SK-N-SH (cell line): ENCODE results near the gene OR7G2. TPM values are rescaled to one million over a fixed set of nuclear protein-coding genes. Genes with fewer than 3 reads are reported as not detected.

Experiments used
- CTCF ChIA-PET: fragments of 300-600, 350-600 bp; formaldehyde crosslinking; extraction: SDS; loops from one replicate; lab custom pipeline; 2021; lab: Yijun Ruan, JAX
- POLR2A ChIA-PET: fragments of 350-600 bp; sonication (Branson Sonifier 250); formaldehyde crosslinking; extraction: SDS; loops from one replicate; lab custom pipeline; 2020; ENCODE audit warnings: antibody characterized with exemption, inconsistent platforms; lab: Yijun Ruan, JAX
- DNase-seq: peaks from one replicate; pipeline ENCODE4 v3.0.0; 2012
- H2AFZ ChIP-seq: fragments of 200-600 bp; sonication (generic); 2 replicates; pipeline ENCODE4 v1.8.1; 2016; ENCODE audit warnings: antibody characterized with exemption, mild to moderate bottlenecking, low read depth
- H3F3A ChIP-seq: fragments of 200-600 bp; sonication (generic); replicated peaks from 2 replicates; pipeline ENCODE3; 2016; ENCODE audit warnings: antibody characterized with exemption, mild to moderate bottlenecking; ENCODE audit not compliant: insufficient read depth
- H3K27ac ChIP-seq, 2 experiments: fragments of 200-500 bp in 1 of 2; fragments of 200-600 bp in 1 of 2; sonication (Bioruptor generic) in 1 of 2; sonication (generic), shearing (Covaris generic) in 1 of 2; 2 replicates each; pipeline versions ENCODE4 v1.5.1 to v1.6.1; 2014 to 2016; ENCODE audit warnings: low read depth in 2 of 2, inconsistent platforms in 1 of 2, low read length in 1 of 2, mild to moderate bottlenecking in 1 of 2, mixed read lengths in 1 of 2
- H3K27me3 ChIP-seq: fragments of 200-600 bp; sonication (generic), shearing (Covaris generic); 2 replicates; pipeline ENCODE4 v1.6.1; 2016; ENCODE audit warnings: mixed run types; ENCODE audit not compliant: insufficient read depth
- H3K36me3 ChIP-seq, 2 experiments: fragments of 200-500 bp in 1 of 2; fragments of 200-600 bp in 1 of 2; sonication (Bioruptor generic) in 1 of 2; sonication (generic) in 1 of 2; replicated peaks in 1 of 2; 2 replicates each; pipeline versions ENCODE3 to v1.5.1; 2014 to 2016; ENCODE audit warnings: low read length in 1 of 2, mild to moderate bottlenecking in 1 of 2; ENCODE audit not compliant: insufficient read depth in 2 of 2, control insufficient read depth in 1 of 2
- H3K4me1 ChIP-seq, 2 experiments: fragments of 200-500 bp in 1 of 2; fragments of 200-600 bp in 1 of 2; sonication (Bioruptor generic) in 1 of 2; sonication (generic), shearing (Covaris generic) in 1 of 2; 2 replicates each; pipeline versions ENCODE4 v1.5.1 to v1.6.1; 2014 to 2016; ENCODE audit warnings: low read depth in 1 of 2, low read length in 1 of 2, mixed run types in 1 of 2; ENCODE audit not compliant: insufficient read depth in 2 of 2, control insufficient read depth in 1 of 2
- H3K4me2 ChIP-seq: fragments of 200-600 bp; sonication (generic), shearing (Covaris generic); 2 replicates; pipeline ENCODE4 v1.6.1; 2017; ENCODE audit warnings: mixed run types
- H3K4me3 ChIP-seq, 2 experiments: fragments of 200-500 bp in 1 of 2; fragments of 200-600 bp in 1 of 2; sonication (Bioruptor generic) in 1 of 2; sonication (generic), shearing (Covaris generic) in 1 of 2; 2 replicates each; pipeline versions ENCODE4 v1.5.1 to v1.8.1; 2014 to 2016; ENCODE audit warnings: low read depth in 2 of 2, inconsistent platforms in 1 of 2, low read length in 1 of 2, mild to moderate bottlenecking in 1 of 2, mixed read lengths in 1 of 2, moderate library complexity in 1 of 2
- H3K79me2 ChIP-seq: fragments of 200-600 bp; sonication (generic); 2 replicates; pipeline ENCODE4 v1.8.1; 2017; ENCODE audit warnings: mild to moderate bottlenecking; ENCODE audit not compliant: insufficient read depth
- H3K9ac ChIP-seq: fragments of 200-600 bp; sonication (generic); 2 replicates; pipeline ENCODE4 v1.6.1; 2017; ENCODE audit warnings: mixed run types
- H3K9me2 ChIP-seq: fragments of 200-600 bp; sonication (generic); 2 replicates; pipeline ENCODE4 v1.6.1; 2017; ENCODE audit warnings: mixed run types
- H3K9me3 ChIP-seq: fragments of 200-600 bp; sonication (generic); 2 replicates; pipeline ENCODE4 v1.6.1; 2017; ENCODE audit warnings: mixed run types, mild to moderate bottlenecking, moderate library complexity
- H4K20me1 ChIP-seq: fragments of 200-600 bp; sonication (generic); 2 replicates; pipeline ENCODE4 v1.6.1; 2017; ENCODE audit warnings: mild to moderate bottlenecking, mixed run types; ENCODE audit not compliant: insufficient read depth
- CHD2 ChIP-seq: fragments of 150-350 bp; IDR thresholded peaks from 2 replicates; pipeline ENCODE4 v1.6.1; 2018; ENCODE audit warnings: low read length; ENCODE audit not compliant: partially characterized antibody
- FOXM1 ChIP-seq: IDR thresholded peaks from 2 replicates; pipeline ENCODE4 v1.4.0; 2012; ENCODE audit warnings: low read depth, mild to moderate bottlenecking
- GABPA ChIP-seq: IDR thresholded peaks from 2 replicates; pipeline ENCODE4 v1.4.0; 2012; ENCODE audit warnings: low read depth, mild to moderate bottlenecking
- IRF3 ChIP-seq: fragments of 150-350 bp; IDR thresholded peaks from 2 replicates; pipeline ENCODE4 v1.6.1; 2016; ENCODE audit warnings: mild to moderate bottlenecking, low read depth, low read length
- MAX ChIP-seq: IDR thresholded peaks from 2 replicates; pipeline ENCODE4 v1.4.0; 2012; ENCODE audit warnings: low read depth
- NFIC ChIP-seq: IDR thresholded peaks from 2 replicates; pipeline ENCODE4 v1.4.0; 2012; ENCODE audit warnings: borderline replicate concordance
- PBX3 ChIP-seq: IDR thresholded peaks from 2 replicates; pipeline ENCODE4; 2012
- RAD21 ChIP-seq: IDR thresholded peaks from 2 replicates; pipeline ENCODE4 v1.6.1; 2012; ENCODE audit warnings: mild to moderate bottlenecking, low read length
- RCOR1 ChIP-seq: fragments of 150-350 bp; IDR thresholded peaks from 2 replicates; pipeline ENCODE4 v1.6.1; 2017; ENCODE audit warnings: antibody characterized with exemption, low read length
- REST ChIP-seq: IDR thresholded peaks from 2 replicates; pipeline ENCODE4 v1.6.1; 2012; ENCODE audit warnings: mild to moderate bottlenecking, low read depth, low read length, moderate library complexity
- RXRA ChIP-seq: IDR thresholded peaks from 2 replicates; pipeline ENCODE4 v1.4.0; 2012; ENCODE audit warnings: low read depth, mild to moderate bottlenecking, borderline replicate concordance
- TAF1 ChIP-seq: IDR thresholded peaks from 2 replicates; pipeline ENCODE4 v1.6.1; 2012; ENCODE audit warnings: low read depth, mild to moderate bottlenecking, low read length, moderate library complexity, borderline replicate concordance
- TEAD4 ChIP-seq: IDR thresholded peaks from 2 replicates; pipeline ENCODE4 v1.4.0; 2012; ENCODE audit warnings: mild to moderate bottlenecking, borderline replicate concordance; ENCODE audit not compliant: insufficient read depth
- USF1 ChIP-seq: IDR thresholded peaks from 2 replicates; pipeline ENCODE4 v1.4.0; 2012; ENCODE audit warnings: low read depth, borderline replicate concordance
- YY1 ChIP-seq: IDR thresholded peaks from 2 replicates; pipeline ENCODE4 v1.4.0; 2012; ENCODE audit warnings: low read depth, mild to moderate bottlenecking
- ZBTB33 ChIP-seq: IDR thresholded peaks from 2 replicates; pipeline ENCODE4 v1.4.0; 2012; ENCODE audit warnings: low read depth, borderline replicate concordance
- WGBS: methylation state at CpG from one replicate; pipeline ENCODE4 v1.1.6; 2017; ENCODE audit warnings: low lambda C conversion rate; 5-methylcytosine and 5-hydroxymethylcytosine counted together
- polyA plus RNA-seq, 3 experiments: library from polyadenylated mRNA; depleted of rRNA; stranded (reverse); fragments of >200 nt; gene quantifications; 2 replicates each; pipeline ENCODE4 v1.2.3, GENCODE V29; 2012

OR7G2 gene
- polyA plus RNA-seq, 1 of the 3 experiments (the other 2 are of a cell fraction): not detected

- H3K27ac ChIP-seq: no peak within 1 kb of the TSS
- POLR2A ChIA-PET: no interaction called here
- H3F3A ChIP-seq: no peaks in the 10 kb centered on the region
- no peaks in the 10 kb centered on the region for H3K9me3 ChIP-seq
- 0% methylated on average over 2 of the region's 2 CpGs for WGBS
- H3K79me2 ChIP-seq: no peaks in the 10 kb centered on the region
- CTCF ChIA-PET: no interaction called here
- TF ChIP-seq PBX3 (no peak), IRF3 (no peak), TEAD4 (no peak), RCOR1 (no peak)
- no peak within 1 kb of the TSS for H2AFZ ChIP-seq
- H3K4me1 ChIP-seq: no peaks in the 10 kb centered on the region
- H3K4me3 ChIP-seq: no peak within 1 kb of the TSS
- H3K27me3 ChIP-seq: peaks cover 23% of the 10 kb centered on the region; the same call in 1 of the 2 replicates
- DNase-seq: no peak
- H4K20me1 ChIP-seq: no peaks in the 10 kb centered on the region
- no peak within 1 kb of the TSS for H3K9ac ChIP-seq
- H3K36me3 ChIP-seq: no peaks in the 10 kb centered on the region
- H3K4me2 ChIP-seq: no peak within 1 kb of the TSS
- H3K9me2 ChIP-seq: no peaks in the 10 kb centered on the region
Measured at GRCh38 chr19:9115307-9115813, 8.1 kb upstream of the OR7G2 start, which contains the start of gene OR7G1. Gene OR7G1, minus strand, starts transcription at chr19:9115763. Its CDS starts 0 bp downstream, at chr19:9115763.

GRCh38 chr19:9109959-9110358 is 2.7 kb upstream of the OR7G2 start:
- WGBS: 0% methylated on average over 2 of the region's 2 CpGs
- Histone ChIP-seq H3K27ac (no peak overlapping the region), H3K27me3 (peaks cover 46% of the 10 kb centered on the region; the same call in 1 of the 2 replicates), H3K4me1 (no peaks in the 10 kb centered on the region), H4K20me1 (no peaks in the 10 kb centered on the region), H3K36me3 (no peaks in the 10 kb centered on the region), H3K4me3 (no peak overlapping the region), H3K79me2 (no peaks in the 10 kb centered on the region), H3K9ac (no peak overlapping the region), H3K9me3 (no peaks in the 10 kb centered on the region), H3K4me2 (no peak overlapping the region), H3F3A (no peaks in the 10 kb centered on the region), H3K9me2 (no peaks in the 10 kb centered on the region), H2AFZ (no peak overlapping the region)
- POLR2A ChIA-PET: no interaction called here
- DNase-seq: no peak
- CTCF ChIA-PET: no interaction called here
- TF ChIP-seq TEAD4: no peak
- TF ChIP-seq RCOR1: no peak
- TF ChIP-seq GABPA: no peak
- TF ChIP-seq FOXM1: no peak
- no peak for TF ChIP-seq RAD21
- TF ChIP-seq REST: no peak
- no peak for TF ChIP-seq NFIC
- no peak for TF ChIP-seq TAF1
- no peak for TF ChIP-seq RXRA
- TF ChIP-seq MAX: no peak
- no peak for TF ChIP-seq ZBTB33
- TF ChIP-seq IRF3: no peak
- TF ChIP-seq CHD2: no peak
- no peak for TF ChIP-seq USF1
- TF ChIP-seq YY1: no peak
